Transverse colon (tissue), 4 donors: ENCODE results near the gene GALM. TPM values are rescaled to one million over a fixed set of nuclear protein-coding genes. Genes with fewer than 3 reads are reported as not detected.
"Not testable (repeated sequence)": the region's sequence is repeated elsewhere in the genome, so short reads cannot be mapped to it uniquely, and the experiment has no call there.

Experiments
- DNase-seq: peaks from one replicate; pipeline ENCODE4 v3.0.0-alpha.2; 2019
- H3K27ac ChIP-seq, 4 donors: fragments of 200-600 bp; sonication (generic); 2 replicates each; pipeline ENCODE4 v1.5.1; 2016 to 2018; ENCODE audit warnings: inconsistent platforms in 4 of 4
- H3K27me3 ChIP-seq: fragments of 200-600 bp; sonication (generic); 2 replicates; pipeline ENCODE4 v1.5.1; 2017; ENCODE audit warnings: inconsistent platforms
- H3K36me3 ChIP-seq, 4 donors: fragments of 200-600 bp; sonication (generic); 2 replicates each; pipeline ENCODE4 v1.5.1; 2017 to 2019; ENCODE audit warnings: inconsistent platforms in 4 of 4
- H3K4me1 ChIP-seq, 4 donors: fragments of 200-600 bp; sonication (generic); 2 replicates each; pipeline ENCODE4 v1.5.1; 2017 to 2020; ENCODE audit warnings: inconsistent platforms in 4 of 4
- H3K4me3 ChIP-seq, 4 donors: fragments of 200-600 bp; sonication (generic); 1 replicate in 1 of 4; 2 replicates in 3 of 4; pipeline versions ENCODE4 v1.5.1 to v1.6.1; 2017 to 2019; ENCODE audit warnings: inconsistent platforms in 4 of 4
- H3K9me3 ChIP-seq, 2 donors: fragments of 200-600 bp; sonication (generic); 2 replicates each; pipeline ENCODE4 v1.5.1; 2017 to 2019; ENCODE audit warnings: inconsistent platforms in 2 of 2
- EP300 ChIP-seq: sonication (generic); formaldehyde crosslinking; IDR thresholded peaks from one replicate; pipeline ENCODE4 v1.6.1; 2017; ENCODE audit warnings: antibody characterized with exemption, low read depth
- POLR2A ChIP-seq: fragments of 450-650 bp; IDR thresholded peaks from one replicate; pipeline ENCODE4 v1.6.1; 2016; ENCODE audit warnings: antibody characterized with exemption, mild to moderate bottlenecking, moderate library complexity
- POLR2AphosphoS5 ChIP-seq, 3 donors: sonication (generic); formaldehyde crosslinking; IDR thresholded peaks; one replicate each; pipeline ENCODE4 v1.6.1; 2016; ENCODE audit warnings: antibody characterized with exemption in 3 of 3
- WGBS, 2 donors: methylation state at CpG; one replicate each; pipeline ENCODE4 v1.1.5; 2018; ENCODE audit warnings: low coverage in 1 of 2; 5-methylcytosine and 5-hydroxymethylcytosine counted together
- in situ Hi-C, 4 donors: fragments of 200-750 bp; cut with MboI; loops; one replicate each; pipeline versions ENCODE4 v1.15.0 to v1.15.1; 2017; ENCODE audit warnings: low sequenced_read_pairs in 3 of 4, low pct_ligation_motif_present in 1 of 4, low pct_unique_long_range_greater_than_20kb in 1 of 4
- intact Hi-C: fragments of 100-400 bp; cut with DNase I; formaldehyde crosslinking; loops from one replicate; pipeline ENCODE4 v1.15.1; 2023; ENCODE audit warnings: low total_unique reads
- total RNA-seq, 4 donors: library from RNA; depleted of rRNA; stranded (reverse); fragments of >200 nt; gene quantifications; one replicate each; pipeline ENCODE4 v1.1.0, GENCODE V29; 2016
- TF ChIP-seq, protein P1 (sequence below), 5 experiments: fragments of 200-600 bp in 3 of 5; fragments of 450-650 bp in 2 of 5; sonication (generic) in 3 of 5; IDR thresholded peaks; 1 replicate in 2 of 5; 2 replicates in 3 of 5; pipeline ENCODE4 v1.5.1; 2016 to 2017; ENCODE audit warnings: antibody characterized with exemption in 5 of 5, inconsistent platforms in 3 of 5, mild to moderate bottlenecking in 2 of 5, moderate library complexity in 1 of 5

The GALM gene
- total RNA-seq, 4 donors from 2014 or later, result 35.5 to 80.6 (median 70.9) TPM

DNA sequence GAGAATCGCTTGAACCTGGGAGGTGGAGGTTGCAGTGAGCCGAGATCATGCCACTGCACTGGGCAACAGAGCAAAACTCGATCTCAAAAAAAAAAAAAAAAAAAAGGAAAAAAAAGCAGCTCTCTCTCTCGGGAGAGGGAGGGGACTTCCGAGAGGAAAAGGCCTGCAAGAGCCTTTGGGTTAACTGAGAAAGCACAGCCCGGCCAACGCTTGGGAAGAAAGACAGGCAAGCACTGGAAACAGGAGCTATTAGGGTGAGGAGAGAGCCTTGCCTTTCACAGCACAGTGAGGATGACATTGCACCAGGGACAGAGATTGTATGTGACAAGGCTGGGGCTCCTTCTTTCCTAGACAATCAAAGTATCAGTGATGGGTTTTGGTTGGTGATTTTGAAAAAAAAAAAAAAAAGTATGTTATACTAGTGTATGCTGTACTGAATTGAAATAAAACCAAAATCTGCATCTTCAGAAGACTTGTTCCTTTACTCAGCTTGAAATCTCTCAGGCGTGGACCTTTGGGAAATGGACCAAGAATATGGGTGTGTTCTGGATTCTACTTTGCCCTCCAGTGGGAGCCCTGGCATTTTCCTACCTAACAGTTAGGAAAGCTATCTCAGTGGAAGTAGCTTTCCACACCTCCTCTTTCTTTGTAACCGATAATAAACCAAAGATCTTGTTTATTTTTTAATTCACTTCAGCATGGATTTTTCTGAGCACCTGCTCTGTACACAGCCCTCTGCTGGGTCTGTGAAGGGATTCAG is 68.6 kb downstream of the GALM start:
- Histone ChIP-seq H3K27me3 (no peaks in the 10 kb centered on the region), H3K36me3 (peaks cover 0 to 17% (median 7%) of the 10 kb centered on the region in 4 donors), H3K9me3 (no peaks in the 10 kb centered on the region), H3K27ac (peak overlapping the region; percentile 23 to 74 (median 72)), H3K4me1 (peaks cover 3 to 37% (median 9%) of the 10 kb centered on the region in 4 donors), H3K4me3 (no peak overlapping the region)
- in situ Hi-C loops, result loop anchor here in 3 of 4 donors (10.0 to 25.0 kb wide), 4 partner anchors 140 to 422 kb away; no protein-coding TSS in a partner anchor
- TF ChIP-seq, protein P1, sequence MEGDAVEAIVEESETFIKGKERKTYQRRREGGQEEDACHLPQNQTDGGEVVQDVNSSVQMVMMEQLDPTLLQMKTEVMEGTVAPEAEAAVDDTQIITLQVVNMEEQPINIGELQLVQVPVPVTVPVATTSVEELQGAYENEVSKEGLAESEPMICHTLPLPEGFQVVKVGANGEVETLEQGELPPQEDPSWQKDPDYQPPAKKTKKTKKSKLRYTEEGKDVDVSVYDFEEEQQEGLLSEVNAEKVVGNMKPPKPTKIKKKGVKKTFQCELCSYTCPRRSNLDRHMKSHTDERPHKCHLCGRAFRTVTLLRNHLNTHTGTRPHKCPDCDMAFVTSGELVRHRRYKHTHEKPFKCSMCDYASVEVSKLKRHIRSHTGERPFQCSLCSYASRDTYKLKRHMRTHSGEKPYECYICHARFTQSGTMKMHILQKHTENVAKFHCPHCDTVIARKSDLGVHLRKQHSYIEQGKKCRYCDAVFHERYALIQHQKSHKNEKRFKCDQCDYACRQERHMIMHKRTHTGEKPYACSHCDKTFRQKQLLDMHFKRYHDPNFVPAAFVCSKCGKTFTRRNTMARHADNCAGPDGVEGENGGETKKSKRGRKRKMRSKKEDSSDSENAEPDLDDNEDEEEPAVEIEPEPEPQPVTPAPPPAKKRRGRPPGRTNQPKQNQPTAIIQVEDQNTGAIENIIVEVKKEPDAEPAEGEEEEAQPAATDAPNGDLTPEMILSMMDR (IDR thresholded peaks at IDR 0.05), result no peak
- no peak for TF ChIP-seq POLR2AphosphoS5 (IDR thresholded peaks at IDR 0.05)
- no peak for DNase-seq
- 68 to 70% methylated on average over 4 to 9 of the region's 9 CpGs for WGBS, 2 donors
- intact Hi-C loops, result loop anchor here (10.0 kb wide), 2 partner anchors 70 to 150 kb away; partner anchors contain the start of gene GALM

DNA sequence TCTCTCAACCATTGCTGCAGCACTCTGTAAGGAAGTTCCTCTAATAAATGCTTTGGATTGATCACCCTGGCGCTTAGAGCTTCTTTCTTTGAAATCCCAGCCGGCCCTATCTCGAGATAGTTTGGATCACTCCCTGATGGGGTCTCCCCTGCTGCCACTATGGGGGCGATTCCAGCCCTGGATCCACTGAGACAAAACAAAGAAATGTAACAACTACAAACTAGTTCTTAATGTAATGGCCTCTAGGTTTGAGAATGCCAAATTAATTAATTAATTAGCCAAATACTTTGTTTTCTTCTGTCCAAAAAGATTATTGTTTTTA is 70.0 kb downstream of the GALM start:
- DNase-seq, result no peak
- no peaks in the 10 kb centered on the region for H3K27me3 ChIP-seq
- intact Hi-C loops, result loop anchor here (10.0 kb wide), 2 partner anchors 71 to 151 kb away; partner anchors contain the start of gene GALM
- 78% methylated on average over 4 of the region's 4 CpGs; no CpG with 5 or more reads in 1 of the 2 donors for WGBS, 2 donors
- H3K4me3 ChIP-seq, result no peak overlapping the region
- peak overlapping the region; percentile 71 to 76 (median 74) for H3K27ac ChIP-seq
- peaks cover 0 to 16% (median 4%) of the 10 kb centered on the region in 4 donors for H3K36me3 ChIP-seq
- TF ChIP-seq POLR2AphosphoS5 (IDR thresholded peaks at IDR 0.05) (no peak), EP300 (no peak), POLR2A (no peak)
- TF ChIP-seq, protein P1 (IDR thresholded peaks at IDR 0.05), result no peak
- in situ Hi-C loops, result loop anchor here in 3 of 4 donors (10.0 to 25.0 kb wide), 4 partner anchors 141 to 424 kb away; no protein-coding TSS in a partner anchor
- H3K4me1 ChIP-seq, result peaks cover 8 to 46% (median 15%) of the 10 kb centered on the region in 4 donors
- H3K9me3 ChIP-seq, result no peaks in the 10 kb centered on the region

DNA sequence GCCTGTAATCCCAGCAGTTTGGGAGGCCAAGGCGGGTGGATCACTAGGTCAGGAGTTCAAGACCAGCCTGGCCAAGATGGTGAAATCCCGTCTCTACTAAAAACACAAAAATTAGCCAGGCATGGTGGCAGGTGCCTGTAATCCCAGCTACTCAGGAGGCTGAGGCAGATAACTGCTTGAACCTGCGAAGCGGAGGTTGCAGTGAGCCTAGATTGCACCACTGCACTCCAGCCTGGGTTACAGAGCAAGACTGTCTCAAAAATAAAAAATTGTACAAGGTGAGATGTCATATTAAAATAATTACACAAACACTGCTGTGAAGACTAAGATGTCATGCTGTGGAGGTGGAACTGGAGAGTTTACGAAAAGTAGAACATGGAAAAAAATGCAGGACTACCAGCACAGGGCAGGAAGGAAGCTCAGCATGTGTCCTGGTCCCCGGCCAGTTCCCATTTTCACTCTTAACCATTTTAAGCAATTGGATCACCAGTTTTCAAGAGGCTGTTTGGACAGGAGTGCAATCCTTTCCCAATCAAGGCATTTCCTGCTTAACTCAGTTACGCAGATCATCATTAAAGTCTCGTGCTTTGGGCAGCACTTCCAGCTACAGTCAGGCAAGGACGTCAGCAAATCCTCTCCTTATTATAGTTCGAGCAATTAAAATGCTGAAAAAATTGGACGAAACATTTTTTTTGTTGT is 71.2 kb downstream of the GALM start:
- peaks cover 8 to 58% (median 22%) of the 10 kb centered on the region in 4 donors for H3K4me1 ChIP-seq
- in situ Hi-C loops (loop anchor here in 3 of 4 donors (10.0 to 25.0 kb wide), 4 partner anchors 142 to 425 kb away; no protein-coding TSS in a partner anchor), intact Hi-C loops (loop anchor here (10.0 kb wide), 2 partner anchors 72 to 152 kb away; partner anchors contain the start of gene GALM)
- WGBS, 2 donors, result 74 to 82% methylated on average over 8 to 11 of the region's 11 CpGs
- H3K36me3 ChIP-seq, result peaks cover 0 to 12% (median 2%) of the 10 kb centered on the region in 4 donors
- peak; percentile 62 to 82 (median 67) for TF ChIP-seq POLR2AphosphoS5 (IDR thresholded peaks at IDR 0.05)
- peak; percentile 98 for TF ChIP-seq EP300
- H3K9me3 ChIP-seq, H3K4me3 ChIP-seq, H3K27me3 ChIP-seq: not testable (repeated sequence)
- DNase-seq, result peak; percentile 58
- peak overlapping the region; percentile 71 to 76 (median 74) for H3K27ac ChIP-seq

DNA sequence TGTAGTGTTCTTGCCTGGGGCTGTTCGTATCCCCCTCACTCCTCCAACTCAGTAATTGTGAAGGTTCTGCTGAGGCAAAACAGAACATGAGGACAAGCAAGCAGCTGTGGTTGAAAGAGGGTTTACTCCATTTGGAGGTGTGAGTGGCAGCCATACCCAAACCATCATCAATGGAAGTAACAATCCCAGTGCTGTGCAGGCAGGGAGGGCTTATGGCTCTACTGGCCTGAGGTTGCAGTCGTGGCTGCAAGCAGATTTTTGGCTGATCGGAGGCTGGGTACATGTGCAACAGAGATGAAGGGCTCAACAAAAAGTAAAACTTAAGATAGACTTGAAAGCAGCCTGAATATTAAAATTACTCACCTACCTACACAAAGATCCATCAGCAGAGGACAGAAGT is 72.0 kb downstream of the GALM start:
- peak overlapping the region; percentile 43 to 76 (median 74) for H3K27ac ChIP-seq
- DNase-seq, result no peak
- no peak overlapping the region for H3K4me3 ChIP-seq
- no peaks in the 10 kb centered on the region for H3K27me3 ChIP-seq
- peaks cover 0 to 5% (median 0%) of the 10 kb centered on the region in 4 donors for H3K36me3 ChIP-seq
- in situ Hi-C loops, result loop anchor here in 3 of 4 donors (10.0 to 25.0 kb wide), 4 partner anchors 143 to 426 kb away; no protein-coding TSS in a partner anchor
- H3K4me1 ChIP-seq, result peaks cover 8 to 65% (median 26%) of the 10 kb centered on the region in 4 donors
- intact Hi-C loops, result loop anchor here (10.0 kb wide), 2 partner anchors 73 to 153 kb away; partner anchors contain the start of gene GALM
- WGBS, 2 donors, result 80% methylated on average over 3 of the region's 3 CpGs; no CpG with 5 or more reads in 1 of the 2 donors
- TF ChIP-seq EP300 (no peak), POLR2AphosphoS5 (IDR thresholded peaks at IDR 0.05) (peak in 1 of 3 donors; percentile 9), POLR2A (no peak)
- no peaks in the 10 kb centered on the region for H3K9me3 ChIP-seq
